Esophagus muscularis mucosa (tissue), 4 donors: ENCODE results near the gene PRKAR1B.

Experiments
- EP300 ChIP-seq: sonication (generic); formaldehyde crosslinking; IDR thresholded peaks from one replicate; pipeline ENCODE4 v1.6.1; 2017; ENCODE audit warnings: antibody characterized with exemption
- POLR2AphosphoS5 ChIP-seq, 2 donors: sonication (generic); formaldehyde crosslinking; IDR thresholded peaks; one replicate each; pipeline ENCODE4 v1.6.1; 2017; ENCODE audit warnings: antibody characterized with exemption in 2 of 2
- TF ChIP-seq, protein P1 (sequence below), 3 experiments: fragments of 200-600 bp in 2 of 3; fragments of 450-650 bp in 1 of 3; sonication (generic) in 2 of 3; IDR thresholded peaks; one replicate each; pipeline ENCODE4 v1.5.1; 2017 to 2019; ENCODE audit warnings: antibody characterized with exemption in 3 of 3, mild to moderate bottlenecking in 2 of 3, moderate library complexity in 1 of 3

GRCh38 chr7:559396-559705 lies 167.7 kb downstream of the PRKAR1B start:
- TF ChIP-seq, protein P1, sequence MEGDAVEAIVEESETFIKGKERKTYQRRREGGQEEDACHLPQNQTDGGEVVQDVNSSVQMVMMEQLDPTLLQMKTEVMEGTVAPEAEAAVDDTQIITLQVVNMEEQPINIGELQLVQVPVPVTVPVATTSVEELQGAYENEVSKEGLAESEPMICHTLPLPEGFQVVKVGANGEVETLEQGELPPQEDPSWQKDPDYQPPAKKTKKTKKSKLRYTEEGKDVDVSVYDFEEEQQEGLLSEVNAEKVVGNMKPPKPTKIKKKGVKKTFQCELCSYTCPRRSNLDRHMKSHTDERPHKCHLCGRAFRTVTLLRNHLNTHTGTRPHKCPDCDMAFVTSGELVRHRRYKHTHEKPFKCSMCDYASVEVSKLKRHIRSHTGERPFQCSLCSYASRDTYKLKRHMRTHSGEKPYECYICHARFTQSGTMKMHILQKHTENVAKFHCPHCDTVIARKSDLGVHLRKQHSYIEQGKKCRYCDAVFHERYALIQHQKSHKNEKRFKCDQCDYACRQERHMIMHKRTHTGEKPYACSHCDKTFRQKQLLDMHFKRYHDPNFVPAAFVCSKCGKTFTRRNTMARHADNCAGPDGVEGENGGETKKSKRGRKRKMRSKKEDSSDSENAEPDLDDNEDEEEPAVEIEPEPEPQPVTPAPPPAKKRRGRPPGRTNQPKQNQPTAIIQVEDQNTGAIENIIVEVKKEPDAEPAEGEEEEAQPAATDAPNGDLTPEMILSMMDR (IDR thresholded peaks at IDR 0.05) = no peak
- no peak for TF ChIP-seq EP300
- TF ChIP-seq POLR2AphosphoS5 (IDR thresholded peaks at IDR 0.05) = no peak
